ENCODE results near the gene HIVEP1. TPM values are rescaled to one million over a fixed set of nuclear protein-coding genes. Genes with fewer than 3 reads are reported as not detected.

The HIVEP1 gene
- total and polyA plus RNA-seq, 2 of the 8 experiments (the other 6 are each of a cell fraction or from before 2014, with no cell fraction given), result 22.6 to 23.1 TPM

DNA sequence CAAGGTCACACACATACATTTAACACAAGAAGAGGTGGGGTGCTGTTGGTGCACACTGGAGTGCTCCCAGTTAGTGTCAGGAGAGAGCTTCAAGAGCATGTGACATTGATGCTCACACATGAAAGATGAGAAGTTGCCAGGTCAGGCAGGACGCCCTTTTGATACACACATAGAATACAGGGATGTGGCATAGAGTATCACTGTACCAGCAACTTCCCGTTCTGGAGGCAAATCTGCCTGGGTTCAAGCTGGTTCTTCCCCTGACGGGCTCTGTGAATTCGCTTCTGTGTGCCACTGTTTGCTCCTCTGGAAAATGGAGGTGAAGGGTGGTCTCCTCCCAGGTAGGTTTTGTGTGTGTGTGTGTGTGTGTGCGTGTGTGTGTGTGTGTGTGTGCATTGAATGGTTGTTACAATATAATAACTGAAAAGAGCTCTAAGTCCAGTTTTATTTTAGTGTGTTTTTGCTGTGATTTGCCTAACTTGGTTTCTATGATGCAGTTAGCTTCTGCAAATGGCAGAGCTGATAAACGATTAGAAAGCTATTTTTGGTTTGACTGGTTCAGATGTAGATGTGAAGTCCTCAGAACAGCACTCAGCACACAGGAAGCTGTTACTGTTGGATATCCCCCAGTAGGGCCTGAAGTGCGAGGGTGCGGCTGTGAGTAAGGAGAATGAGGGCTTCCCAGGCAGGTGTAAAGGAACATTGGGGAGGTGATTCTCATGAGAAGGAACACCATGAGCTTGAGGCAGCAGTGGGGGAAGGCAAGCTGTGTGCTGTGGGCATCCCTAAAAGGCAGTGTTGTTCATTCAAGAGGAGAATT lies 53.4 kb downstream of the HIVEP1 start (continued):
- TF ChIP-seq, protein P1, sequence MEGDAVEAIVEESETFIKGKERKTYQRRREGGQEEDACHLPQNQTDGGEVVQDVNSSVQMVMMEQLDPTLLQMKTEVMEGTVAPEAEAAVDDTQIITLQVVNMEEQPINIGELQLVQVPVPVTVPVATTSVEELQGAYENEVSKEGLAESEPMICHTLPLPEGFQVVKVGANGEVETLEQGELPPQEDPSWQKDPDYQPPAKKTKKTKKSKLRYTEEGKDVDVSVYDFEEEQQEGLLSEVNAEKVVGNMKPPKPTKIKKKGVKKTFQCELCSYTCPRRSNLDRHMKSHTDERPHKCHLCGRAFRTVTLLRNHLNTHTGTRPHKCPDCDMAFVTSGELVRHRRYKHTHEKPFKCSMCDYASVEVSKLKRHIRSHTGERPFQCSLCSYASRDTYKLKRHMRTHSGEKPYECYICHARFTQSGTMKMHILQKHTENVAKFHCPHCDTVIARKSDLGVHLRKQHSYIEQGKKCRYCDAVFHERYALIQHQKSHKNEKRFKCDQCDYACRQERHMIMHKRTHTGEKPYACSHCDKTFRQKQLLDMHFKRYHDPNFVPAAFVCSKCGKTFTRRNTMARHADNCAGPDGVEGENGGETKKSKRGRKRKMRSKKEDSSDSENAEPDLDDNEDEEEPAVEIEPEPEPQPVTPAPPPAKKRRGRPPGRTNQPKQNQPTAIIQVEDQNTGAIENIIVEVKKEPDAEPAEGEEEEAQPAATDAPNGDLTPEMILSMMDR (IDR thresholded peaks at IDR 0.05; ENCODE audit: control extremely low read depth in 1 of 3, insufficient read depth in 1 of 3, low read depth in 1 of 3, low read length in 3 of 3), result no peak
- no peak for TF ChIP-seq TEAD4 (IDR thresholded peaks at IDR 0.05; ENCODE audit: low read depth, low read length)
- no peak for TF ChIP-seq PHF8 (conservative IDR thresholded peaks at IDR 0.05; ENCODE audit: low read depth, low read length)
- no peak for TF ChIP-seq SUZ12 (IDR thresholded peaks at IDR 0.05; ENCODE audit: low read length)
- no peak for TF ChIP-seq SIRT6 (IDR thresholded peaks at IDR 0.05; ENCODE audit: low read length)
- TF ChIP-seq SP4 (IDR thresholded peaks at IDR 0.05; ENCODE audit: low read length), result no peak
